GM12801 (cell line): Measurements from ENCODE around the gene RAB3GAP1.

Experiments used
- TF ChIP-seq, protein P1 (sequence below): IDR thresholded peaks from one replicate; pipeline ENCODE4 v1.5.1; 2011; ENCODE audit warnings: control low read depth; ENCODE audit not compliant: insufficient read length; ENCODE audit errors: extremely low read depth

The RAB3GAP1 gene

DNA sequence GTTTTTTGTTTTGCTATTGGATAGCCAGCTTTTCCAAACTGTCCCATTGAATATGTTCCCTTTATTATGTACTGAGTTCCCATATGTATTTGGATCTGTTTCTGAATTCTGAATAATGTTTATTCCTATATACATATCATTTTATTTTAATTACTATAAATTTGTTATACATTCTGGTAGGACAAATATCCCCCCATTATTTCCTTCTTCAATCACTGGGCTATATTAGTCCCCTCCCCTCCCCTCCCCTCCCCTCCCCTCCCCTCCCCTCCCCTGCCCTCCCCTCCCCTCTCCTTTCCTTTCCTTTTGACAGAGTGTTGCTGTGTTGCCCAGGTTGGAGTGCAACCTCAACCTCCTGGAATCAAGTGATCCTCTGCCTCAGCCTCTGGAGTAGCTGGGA is 26.3 kb downstream of the RAB3GAP1 start:
- TF ChIP-seq, protein P1, sequence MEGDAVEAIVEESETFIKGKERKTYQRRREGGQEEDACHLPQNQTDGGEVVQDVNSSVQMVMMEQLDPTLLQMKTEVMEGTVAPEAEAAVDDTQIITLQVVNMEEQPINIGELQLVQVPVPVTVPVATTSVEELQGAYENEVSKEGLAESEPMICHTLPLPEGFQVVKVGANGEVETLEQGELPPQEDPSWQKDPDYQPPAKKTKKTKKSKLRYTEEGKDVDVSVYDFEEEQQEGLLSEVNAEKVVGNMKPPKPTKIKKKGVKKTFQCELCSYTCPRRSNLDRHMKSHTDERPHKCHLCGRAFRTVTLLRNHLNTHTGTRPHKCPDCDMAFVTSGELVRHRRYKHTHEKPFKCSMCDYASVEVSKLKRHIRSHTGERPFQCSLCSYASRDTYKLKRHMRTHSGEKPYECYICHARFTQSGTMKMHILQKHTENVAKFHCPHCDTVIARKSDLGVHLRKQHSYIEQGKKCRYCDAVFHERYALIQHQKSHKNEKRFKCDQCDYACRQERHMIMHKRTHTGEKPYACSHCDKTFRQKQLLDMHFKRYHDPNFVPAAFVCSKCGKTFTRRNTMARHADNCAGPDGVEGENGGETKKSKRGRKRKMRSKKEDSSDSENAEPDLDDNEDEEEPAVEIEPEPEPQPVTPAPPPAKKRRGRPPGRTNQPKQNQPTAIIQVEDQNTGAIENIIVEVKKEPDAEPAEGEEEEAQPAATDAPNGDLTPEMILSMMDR: no peak

DNA sequence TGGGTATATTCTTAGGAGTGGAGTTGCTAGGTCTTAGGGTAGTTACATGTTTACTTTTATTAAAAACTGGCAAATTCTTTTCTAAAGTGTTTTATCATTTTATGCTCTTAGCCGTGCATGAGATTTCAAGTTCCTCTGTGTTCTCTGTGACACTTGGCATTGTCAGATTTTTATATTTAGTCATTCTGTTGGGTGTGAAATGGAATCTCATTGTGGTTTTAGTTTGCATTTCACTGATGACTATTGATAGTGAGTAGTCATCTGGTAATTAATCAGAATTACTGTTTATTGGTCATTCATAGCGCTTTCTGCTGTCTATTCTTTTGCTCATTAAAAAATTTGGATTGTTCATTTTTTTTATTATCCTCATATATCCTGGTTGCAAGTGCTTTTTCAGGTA is 34.1 kb downstream of the RAB3GAP1 start:
- TF ChIP-seq, protein P1: no peak

DNA sequence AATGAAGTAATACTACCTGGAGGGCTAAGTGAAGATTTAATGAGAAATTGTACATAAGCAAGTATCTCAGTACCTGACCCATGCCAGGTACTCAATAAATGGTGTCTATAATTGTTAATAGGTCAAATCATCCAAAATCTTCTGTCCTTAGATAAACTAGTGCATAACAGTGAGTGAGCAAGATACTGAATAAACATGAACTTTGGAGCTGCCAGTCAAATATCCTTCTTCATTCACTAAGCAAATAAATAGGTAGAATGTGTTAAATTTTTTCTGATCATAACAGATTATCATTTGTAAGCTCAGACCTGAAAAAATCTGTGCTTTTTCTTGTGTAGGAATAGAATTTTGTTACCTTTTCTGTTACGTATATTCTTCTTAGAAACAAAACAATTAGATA is 39.6 kb downstream of the RAB3GAP1 start:
- TF ChIP-seq, protein P1: no peak

DNA sequence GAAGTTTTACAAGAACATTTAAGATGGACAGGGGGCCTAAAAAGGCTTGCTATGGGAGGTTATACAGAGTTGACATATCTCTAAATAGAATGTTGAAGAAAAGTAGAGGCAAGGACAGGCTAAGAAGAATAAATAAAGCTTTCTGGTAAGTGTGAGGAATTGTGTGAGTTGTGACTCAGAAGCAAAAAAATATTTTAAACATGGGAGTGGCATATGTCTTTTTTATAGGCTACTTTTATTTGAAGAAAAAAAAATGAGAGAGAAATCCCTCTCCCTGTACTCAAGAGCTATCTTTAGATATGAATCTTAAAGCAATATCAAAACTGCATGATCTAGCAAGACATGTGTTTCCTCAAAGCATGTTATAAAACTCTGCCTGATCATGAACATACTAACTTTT is 41.1 kb downstream of the RAB3GAP1 start:
- TF ChIP-seq, protein P1: no peak

DNA sequence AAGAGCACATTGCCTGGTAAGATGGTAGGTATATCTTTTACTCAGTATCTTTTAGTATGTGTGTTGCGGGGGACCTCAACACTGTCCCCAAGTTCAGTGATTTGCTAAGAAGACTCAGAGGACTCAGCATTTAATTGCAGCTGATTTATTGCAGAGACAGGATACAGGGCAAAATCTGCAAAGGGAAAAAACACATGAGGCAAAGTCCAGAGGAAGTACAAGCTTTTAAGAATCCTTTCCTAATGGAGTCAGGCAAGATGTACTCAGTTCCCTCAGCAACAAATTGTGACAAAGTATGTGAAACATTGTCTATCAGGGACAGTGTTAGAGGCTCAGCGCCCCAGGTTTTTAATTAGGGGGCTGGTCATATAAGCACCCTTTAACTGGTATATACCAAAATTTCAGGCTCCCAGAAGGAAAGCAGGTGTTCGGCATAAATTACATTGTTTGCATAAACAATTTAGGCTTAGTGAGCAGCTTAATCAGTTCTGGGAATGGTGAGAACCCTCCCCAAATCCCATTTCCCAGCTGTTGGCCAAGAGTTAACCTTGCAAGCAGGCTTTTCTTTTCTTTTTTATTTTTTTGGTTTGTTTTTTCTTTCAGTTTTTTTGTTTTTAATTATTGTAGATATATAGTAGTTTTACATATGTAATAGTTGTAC is 41.7 kb downstream of the RAB3GAP1 start:
- TF ChIP-seq, protein P1: no peak

DNA sequence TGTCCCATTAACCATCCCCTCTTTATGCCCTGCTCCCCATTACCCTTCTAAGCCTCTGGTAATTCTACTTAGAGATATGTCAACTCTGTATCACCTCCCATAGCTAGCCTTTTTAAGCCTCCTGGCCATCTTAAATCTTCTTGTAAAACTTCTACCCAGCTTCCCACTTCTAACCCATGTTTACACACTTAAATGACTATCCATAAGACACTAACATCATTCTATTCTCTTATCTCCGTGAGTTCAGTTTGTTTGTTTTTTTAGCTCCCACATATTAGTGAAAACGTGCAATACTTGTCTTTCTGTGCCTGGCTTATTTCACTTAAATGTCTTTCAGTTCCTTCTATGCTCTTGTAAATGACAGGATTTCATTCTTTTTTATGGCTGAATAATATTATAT is 42.4 kb downstream of the RAB3GAP1 start:
- TF ChIP-seq, protein P1: no peak

DNA sequence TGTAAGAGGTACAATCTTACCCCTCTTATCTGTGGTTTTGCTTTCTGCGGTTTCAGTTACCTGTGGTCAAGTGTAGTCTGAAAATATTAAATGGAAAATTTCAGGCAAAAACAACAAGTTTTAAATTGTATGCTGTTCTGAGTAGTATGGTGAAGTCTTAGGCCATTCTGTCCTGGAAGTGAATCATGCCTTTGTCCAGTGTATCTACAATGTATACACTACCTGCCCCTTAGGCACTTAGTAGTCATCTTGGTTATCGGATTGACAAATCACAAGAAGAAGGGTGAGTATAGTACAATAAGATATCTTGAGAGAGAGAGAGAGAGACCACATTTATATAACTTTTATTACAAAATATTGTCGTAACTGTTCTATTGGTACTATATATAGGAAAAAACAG is 43.5 kb downstream of the RAB3GAP1 start:
- TF ChIP-seq, protein P1: no peak
